ENCODE data around the gene HAO1.

HAO1 gene

DNA sequence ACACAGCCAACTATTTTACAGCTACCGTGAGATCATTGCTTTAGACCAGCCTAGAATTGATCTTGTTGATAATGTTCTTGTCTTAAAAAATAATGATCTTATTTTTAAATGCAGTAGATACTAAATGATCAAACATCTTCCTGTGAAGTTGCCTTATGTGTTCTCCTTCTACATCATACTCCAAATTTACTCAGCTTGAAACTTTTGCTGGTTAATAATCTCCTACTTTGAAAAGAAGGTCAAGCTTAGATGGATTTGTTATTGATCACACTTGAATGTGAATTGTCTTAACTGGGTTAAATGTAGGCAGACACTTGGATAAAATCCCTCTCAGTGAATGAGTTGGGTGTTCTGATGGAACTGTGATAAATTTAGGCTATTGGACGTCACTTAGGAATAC lies 91.9 kb downstream of the HAO1 start:
- H3K36me3 ChIP-seq (ENCODE audit: insufficient read depth, low read length): no peaks in the 10 kb centered on the region
- H3K79me2 ChIP-seq (ENCODE audit: insufficient read depth, low read length): no peaks in the 10 kb centered on the region
- H2AFZ ChIP-seq (ENCODE audit: low read length): no peak overlapping the region
- no peak for TF ChIP-seq EZH2 (IDR thresholded peaks at IDR 0.05; ENCODE audit: borderline replicate concordance, low read length)
- TF ChIP-seq, protein P1, sequence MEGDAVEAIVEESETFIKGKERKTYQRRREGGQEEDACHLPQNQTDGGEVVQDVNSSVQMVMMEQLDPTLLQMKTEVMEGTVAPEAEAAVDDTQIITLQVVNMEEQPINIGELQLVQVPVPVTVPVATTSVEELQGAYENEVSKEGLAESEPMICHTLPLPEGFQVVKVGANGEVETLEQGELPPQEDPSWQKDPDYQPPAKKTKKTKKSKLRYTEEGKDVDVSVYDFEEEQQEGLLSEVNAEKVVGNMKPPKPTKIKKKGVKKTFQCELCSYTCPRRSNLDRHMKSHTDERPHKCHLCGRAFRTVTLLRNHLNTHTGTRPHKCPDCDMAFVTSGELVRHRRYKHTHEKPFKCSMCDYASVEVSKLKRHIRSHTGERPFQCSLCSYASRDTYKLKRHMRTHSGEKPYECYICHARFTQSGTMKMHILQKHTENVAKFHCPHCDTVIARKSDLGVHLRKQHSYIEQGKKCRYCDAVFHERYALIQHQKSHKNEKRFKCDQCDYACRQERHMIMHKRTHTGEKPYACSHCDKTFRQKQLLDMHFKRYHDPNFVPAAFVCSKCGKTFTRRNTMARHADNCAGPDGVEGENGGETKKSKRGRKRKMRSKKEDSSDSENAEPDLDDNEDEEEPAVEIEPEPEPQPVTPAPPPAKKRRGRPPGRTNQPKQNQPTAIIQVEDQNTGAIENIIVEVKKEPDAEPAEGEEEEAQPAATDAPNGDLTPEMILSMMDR (IDR thresholded peaks at IDR 0.05; ENCODE audit: low read length): no peak
- no peaks in the 10 kb centered on the region for H3K4me1 ChIP-seq (ENCODE audit: insufficient read depth, low read length, severe bottlenecking)
- H3K27me3 ChIP-seq (ENCODE audit: insufficient read depth, low read length): no peaks in the 10 kb centered on the region
- H3K9me3 ChIP-seq (ENCODE audit: low read length): no peaks in the 10 kb centered on the region
- H3K27ac ChIP-seq (ENCODE audit: low read depth, low read length, poor library complexity, severe bottlenecking): no peak overlapping the region
- no peak overlapping the region for H3K4me3 ChIP-seq (ENCODE audit: low read depth, low read length, poor library complexity, severe bottlenecking)
- no peak overlapping the region for H3K4me2 ChIP-seq (ENCODE audit: low read length)
- H3K9ac ChIP-seq (ENCODE audit: low read length): no peak overlapping the region
- H4K20me1 ChIP-seq (ENCODE audit: insufficient read depth, low read length): no peaks in the 10 kb centered on the region
- no peaks in the 10 kb centered on the region for H3F3A ChIP-seq (ENCODE audit: insufficient read depth, low read length)
- H3K9me2 ChIP-seq (ENCODE audit: low read depth, low read length): no peaks in the 10 kb centered on the region

DNA sequence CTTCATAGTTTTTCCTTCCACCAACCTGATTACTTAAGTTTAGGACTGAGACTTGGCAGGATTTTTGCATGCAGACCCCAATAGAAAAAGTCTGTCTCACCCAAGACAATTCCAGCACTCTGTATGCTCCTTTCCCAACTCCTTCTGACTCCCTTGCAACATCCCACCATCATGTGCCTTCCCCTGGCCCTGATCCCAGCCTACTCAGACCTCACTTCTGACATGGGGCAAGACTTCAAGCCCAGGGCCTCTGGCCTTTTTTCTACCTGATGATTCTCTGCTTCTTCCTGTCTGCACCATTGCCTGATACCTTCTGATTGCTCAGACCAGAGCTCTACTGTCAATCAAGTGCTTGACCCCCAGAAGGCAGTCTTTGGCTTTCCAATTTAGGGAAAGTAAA lies 96.6 kb downstream of the HAO1 start:
- Histone ChIP-seq H3K9ac (ENCODE audit: low read length) (no peak overlapping the region), H3K36me3 (ENCODE audit: insufficient read depth, low read length) (no peaks in the 10 kb centered on the region), H3K4me2 (ENCODE audit: low read length) (no peak overlapping the region), H3K79me2 (ENCODE audit: insufficient read depth, low read length) (no peaks in the 10 kb centered on the region), H3K9me3 (ENCODE audit: low read length) (no peaks in the 10 kb centered on the region), H3K4me3 (ENCODE audit: low read depth, low read length, poor library complexity, severe bottlenecking) (no peak overlapping the region), H3K27ac (ENCODE audit: low read depth, low read length, poor library complexity, severe bottlenecking) (no peak overlapping the region), H4K20me1 (ENCODE audit: insufficient read depth, low read length) (no peaks in the 10 kb centered on the region), H3K27me3 (ENCODE audit: insufficient read depth, low read length) (no peaks in the 10 kb centered on the region), H3K9me2 (ENCODE audit: low read depth, low read length) (no peaks in the 10 kb centered on the region), H3K4me1 (ENCODE audit: insufficient read depth, low read length, severe bottlenecking) (no peaks in the 10 kb centered on the region), H3F3A (ENCODE audit: insufficient read depth, low read length) (no peaks in the 10 kb centered on the region), H2AFZ (ENCODE audit: low read length) (no peak overlapping the region)
- TF ChIP-seq, protein P1 (IDR thresholded peaks at IDR 0.05; ENCODE audit: low read length): no peak
- no peak for TF ChIP-seq EZH2 (IDR thresholded peaks at IDR 0.05; ENCODE audit: borderline replicate concordance, low read length)

DNA sequence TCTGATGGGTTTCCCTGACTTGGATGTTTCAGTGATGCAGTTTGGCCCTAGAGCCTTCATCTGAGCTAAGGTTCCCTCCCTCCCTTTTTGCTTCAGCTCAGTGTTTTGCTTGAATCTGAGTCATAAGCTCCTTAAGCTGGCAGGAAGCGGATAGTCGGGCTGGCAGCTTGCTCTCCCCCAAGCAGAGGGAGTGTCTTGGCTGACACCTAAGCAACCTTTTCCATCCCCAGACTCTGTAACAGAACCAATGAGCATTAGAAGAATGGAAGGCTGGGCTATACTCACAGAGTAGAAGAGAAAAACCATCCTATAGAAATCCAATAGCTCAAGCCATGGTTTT lies 98.3 kb downstream of the HAO1 start:
- TF ChIP-seq, protein P1 (IDR thresholded peaks at IDR 0.05; ENCODE audit: low read length): no peak
- TF ChIP-seq EZH2 (IDR thresholded peaks at IDR 0.05; ENCODE audit: borderline replicate concordance, low read length): no peak
- no peak overlapping the region for H3K27ac ChIP-seq (ENCODE audit: low read depth, low read length, poor library complexity, severe bottlenecking)
- H3F3A ChIP-seq (ENCODE audit: insufficient read depth, low read length): no peaks in the 10 kb centered on the region
- H3K9ac ChIP-seq (ENCODE audit: low read length): no peak overlapping the region
- H3K4me3 ChIP-seq (ENCODE audit: low read depth, low read length, poor library complexity, severe bottlenecking): no peak overlapping the region
- no peaks in the 10 kb centered on the region for H3K9me3 ChIP-seq (ENCODE audit: low read length)
- H2AFZ ChIP-seq (ENCODE audit: low read length): no peak overlapping the region
- no peak overlapping the region for H3K4me2 ChIP-seq (ENCODE audit: low read length)
- no peaks in the 10 kb centered on the region for H3K79me2 ChIP-seq (ENCODE audit: insufficient read depth, low read length)
- H3K36me3 ChIP-seq (ENCODE audit: insufficient read depth, low read length): no peaks in the 10 kb centered on the region
- H3K4me1 ChIP-seq (ENCODE audit: insufficient read depth, low read length, severe bottlenecking): no peaks in the 10 kb centered on the region
- no peaks in the 10 kb centered on the region for H3K27me3 ChIP-seq (ENCODE audit: insufficient read depth, low read length)
- H4K20me1 ChIP-seq (ENCODE audit: insufficient read depth, low read length): no peaks in the 10 kb centered on the region
- no peaks in the 10 kb centered on the region for H3K9me2 ChIP-seq (ENCODE audit: low read depth, low read length)

Measured in OCI-LY1 (cell line).